ENCODE results near the gene AK2.
"Not testable (repeated sequence)": the region's sequence is repeated elsewhere in the genome, so short reads cannot be mapped to it uniquely, and the experiment has no call there.

AK2 gene

GRCh38 chr1:33001282-33001681, 35.4 kb downstream of the AK2 start:
- no peak for DNase-seq (ENCODE audit: low read depth in 4 of 4, low spot score in 1 of 4)

GRCh38 chr1:33000427-33001026, 36.2 kb downstream of the AK2 start:
- no peak for DNase-seq (ENCODE audit: low read depth in 4 of 4, low spot score in 1 of 4)

GRCh38 chr1:32998997-32999396, 37.7 kb downstream of the AK2 start:
- DNase-seq (ENCODE audit: low read depth in 4 of 4, low spot score in 1 of 4), result no peak

GRCh38 chr1:32998064-32998463, 38.6 kb downstream of the AK2 start:
- DNase-seq (ENCODE audit: low read depth in 4 of 4, low spot score in 1 of 4), result no peak

- DNase-seq (ENCODE audit: low read depth in 4 of 4, low spot score in 1 of 4), result no peak
Observed at GRCh38 chr1:32997381-32997891, 39.2 kb downstream of the AK2 start.

- not testable (repeated sequence) for DNase-seq (ENCODE audit: low read depth in 4 of 4, low spot score in 1 of 4)
Observed at GRCh38 chr1:32993324-32993636, 43.4 kb downstream of the AK2 start.

GRCh38 chr1:32992489-32993323, 44.0 kb downstream of the AK2 start:
- DNase-seq (ENCODE audit: low read depth in 4 of 4, low spot score in 1 of 4), result peak in 2 of 4 experiments; percentile 30 to 50

- DNase-seq (ENCODE audit: low read depth in 4 of 4, low spot score in 1 of 4), result no peak
Observed at GRCh38 chr1:32991819-32992488, 44.7 kb downstream of the AK2 start.

GRCh38 chr1:32991386-32991785, 45.3 kb downstream of the AK2 start:
- no peak for DNase-seq (ENCODE audit: low read depth in 4 of 4, low spot score in 1 of 4)

GRCh38 chr1:32990887-32991286, 45.8 kb downstream of the AK2 start:
- DNase-seq (ENCODE audit: low read depth in 4 of 4, low spot score in 1 of 4), result no peak

- peak in 1 of 4 experiments; percentile 41 for DNase-seq (ENCODE audit: low read depth in 4 of 4, low spot score in 1 of 4)
Observed at GRCh38 chr1:32989160-32990050, 47.3 kb downstream of the AK2 start.

GRCh38 chr1:32988665-32989064, 48.0 kb downstream of the AK2 start:
- no peak for DNase-seq (ENCODE audit: low read depth in 4 of 4, low spot score in 1 of 4)

GRCh38 chr1:32985226-32985625, 51.5 kb downstream of the AK2 start:
- no peak for DNase-seq (ENCODE audit: low read depth in 4 of 4, low spot score in 1 of 4)

- no peak for DNase-seq (ENCODE audit: low read depth in 4 of 4, low spot score in 1 of 4)
Observed at GRCh38 chr1:32984455-32985171, 52.1 kb downstream of the AK2 start.

GRCh38 chr1:32984090-32984454, 52.6 kb downstream of the AK2 start:
- DNase-seq (ENCODE audit: low read depth in 4 of 4, low spot score in 1 of 4), result no peak

- no peak for DNase-seq (ENCODE audit: low read depth in 4 of 4, low spot score in 1 of 4)
Observed at GRCh38 chr1:32983020-32983419, 53.7 kb downstream of the AK2 start.

GRCh38 chr1:32981003-32981901, 55.4 kb downstream of the AK2 start:
- peak in 3 of 4 experiments; percentile 33 to 51 (median 39) for DNase-seq (ENCODE audit: low read depth in 4 of 4, low spot score in 1 of 4)

GRCh38 chr1:32980080-32980479, 56.6 kb downstream of the AK2 start:
- no peak for DNase-seq (ENCODE audit: low read depth in 4 of 4, low spot score in 1 of 4)

GRCh38 chr1:32978854-32979253, 57.8 kb downstream of the AK2 start:
- no peak for DNase-seq (ENCODE audit: low read depth in 4 of 4, low spot score in 1 of 4)

All from stimulated activated CD4-positive, alpha-beta T cell treated with anti-CD3 and anti-CD28 coated beads, Interleukin-1b, Interleukin-23, amount 100 ng/mL, for 24 hours (primary cell).